ENCODE results near the gene PPFIBP2.

GRCh38 chr11:7651140-7651551, 137.3 kb downstream of the PPFIBP2 start:
- TF ChIP-seq CTCF (conservative IDR thresholded peaks at IDR 0.05; ENCODE audit: low read length) (no peak), EZH2phosphoT487 (IDR thresholded peaks at IDR 0.05; ENCODE audit: borderline replicate concordance, low read depth, low read length) (no peak)
